H1 (cell line): ENCODE measurements around the gene C19orf85. TPM values are rescaled to one million over a fixed set of nuclear protein-coding genes. Genes with fewer than 3 reads are reported as not detected.

Experiments
- CTCF ChIA-PET: fragments of 300-600 bp; sonication (Branson Sonifier 250); formaldehyde crosslinking; loops from one replicate; lab custom pipeline; 2021; ENCODE audit not compliant: partially characterized antibody; lab: Charles Lee
- POLR2A ChIA-PET: fragments of 300-600 bp; sonication (Branson Sonifier 250); formaldehyde crosslinking; loops from one replicate; lab custom pipeline; 2021; ENCODE audit warnings: inconsistent platforms; ENCODE audit not compliant: partially characterized antibody; lab: Charles Lee
- DNase-seq, 2 experiments: peaks; one replicate each; pipeline versions ENCODE4 v3.0.0 to v3.0.0-alpha.2; 2010 to 2022; ENCODE audit warnings: low spot score in 2 of 2, low read depth in 1 of 2, mixed read lengths in 1 of 2
- FAIRE-seq: peaks from 2 replicates; lab custom pipeline; 2011; peaks lifted over from hg19 to GRCh38; lab: Jason Lieb, UNC
- H2AFZ ChIP-seq: 2 replicates; pipeline ENCODE4 v1.8.1; 2012; ENCODE audit warnings: low read length, inconsistent platforms
- H2AK5ac ChIP-seq: 2 replicates; pipeline ENCODE4 v1.6.1; 2013; ENCODE audit warnings: low read depth, low read length
- H2BK120ac ChIP-seq: replicated peaks from 2 replicates; pipeline ENCODE3; 2013; ENCODE audit warnings: low read depth, low read length, inconsistent platforms
- H2BK12ac ChIP-seq: 2 replicates; pipeline ENCODE4 v1.6.1; 2013; ENCODE audit warnings: low read depth, low read length
- H2BK15ac ChIP-seq: 2 replicates; pipeline ENCODE4 v1.6.1; 2013; ENCODE audit warnings: low read length
- H2BK20ac ChIP-seq: 2 replicates; pipeline ENCODE4 v1.6.1; 2013; ENCODE audit warnings: low read length
- H2BK5ac ChIP-seq: 2 replicates; pipeline ENCODE4 v1.6.1; 2013; ENCODE audit warnings: low read depth, low read length
- H3K14ac ChIP-seq: 2 replicates; pipeline ENCODE4 v1.6.1; 2013; ENCODE audit warnings: inconsistent platforms; ENCODE audit not compliant: insufficient read length
- H3K18ac ChIP-seq: 2 replicates; pipeline ENCODE4 v1.6.1; 2013; ENCODE audit warnings: low read length; ENCODE audit errors: extremely low read depth
- H3K23ac ChIP-seq: 2 replicates; pipeline ENCODE4 v1.6.1; 2013; ENCODE audit warnings: inconsistent platforms; ENCODE audit not compliant: insufficient read length
- H3K23me2 ChIP-seq: 2 replicates; pipeline ENCODE4 v1.6.1; 2013; ENCODE audit warnings: low read depth, low read length
- H3K27ac ChIP-seq: 2 replicates; pipeline ENCODE4 v1.6.1; 2011; ENCODE audit warnings: low read depth, low read length, inconsistent platforms
- H3K27me3 ChIP-seq, 4 experiments: replicated peaks in 1 of 4; 1 replicate in 1 of 4; 2 replicates in 3 of 4; pipeline versions ENCODE4 v1.6.1 to v1.8.1; 2011 to 2013; ENCODE audit warnings: low read length in 3 of 4, mild to moderate bottlenecking in 3 of 4, inconsistent platforms in 2 of 4, mixed read lengths in 2 of 4, moderate library complexity in 1 of 4; ENCODE audit not compliant: control insufficient read depth in 3 of 4, insufficient read depth in 3 of 4; ENCODE audit errors: extremely low read depth in 1 of 4
- H3K36me3 ChIP-seq, 4 experiments: 2 replicates each; pipeline versions ENCODE4 v1.6.1 to v1.8.1; 2011 to 2013; ENCODE audit warnings: mild to moderate bottlenecking in 4 of 4, low read length in 3 of 4, moderate library complexity in 2 of 4, control low read depth in 1 of 4, inconsistent platforms in 1 of 4; ENCODE audit not compliant: insufficient read depth in 4 of 4, control insufficient read depth in 2 of 4
- H3K4ac ChIP-seq: replicated peaks from 2 replicates; pipeline ENCODE3; 2013; ENCODE audit warnings: low read length, low read depth, mixed read lengths, inconsistent platforms; ENCODE audit not compliant: insufficient read length
- H3K4me1 ChIP-seq, 4 experiments: replicated peaks in 1 of 4; 1 replicate in 1 of 4; 2 replicates in 3 of 4; pipeline versions ENCODE4 v1.6.1 to v1.8.1; 2011 to 2013; ENCODE audit warnings: low read length in 3 of 4, inconsistent platforms in 2 of 4, mixed read lengths in 1 of 4; ENCODE audit not compliant: insufficient read depth in 4 of 4, control insufficient read depth in 3 of 4
- H3K4me2 ChIP-seq, 2 experiments: 2 replicates each; pipeline versions ENCODE4 v1.6.1 to v1.8.1; 2011 to 2013; ENCODE audit warnings: low read depth in 2 of 2, low read length in 2 of 2, control low read depth in 1 of 2, inconsistent platforms in 1 of 2, mild to moderate bottlenecking in 1 of 2; ENCODE audit not compliant: insufficient read depth in 1 of 2
- H3K4me3 ChIP-seq, 4 experiments: fragments of 200-600, 300-600 bp in 1 of 4; sonication (generic), shearing (Covaris generic), sonication (Bioruptor Twin) in 1 of 4; 2 replicates each; pipeline versions ENCODE4 v1.5.1 to v1.8.1; 2011 to 2016; ENCODE audit warnings: low read length in 4 of 4, low read depth in 3 of 4, control low read depth in 2 of 4, inconsistent platforms in 2 of 4, mild to moderate bottlenecking in 2 of 4, mixed read lengths in 1 of 4, moderate library complexity in 1 of 4; ENCODE audit not compliant: insufficient read depth in 2 of 4; ENCODE audit errors: extremely low read depth in 1 of 4
- H3K56ac ChIP-seq: replicated peaks from 2 replicates; pipeline ENCODE3; 2013; ENCODE audit warnings: low read depth, mild to moderate bottlenecking, mixed read lengths, low read length, inconsistent platforms; ENCODE audit not compliant: insufficient read length
- H3K79me1 ChIP-seq: 2 replicates; pipeline ENCODE4 v1.6.1; 2013; ENCODE audit warnings: low read depth, low read length, control low read depth
- H3K79me2 ChIP-seq, 2 experiments: 2 replicates each; pipeline versions ENCODE4 v1.6.1 to v1.8.1; 2012 to 2013; ENCODE audit warnings: low read length in 2 of 2, mild to moderate bottlenecking in 2 of 2, inconsistent platforms in 1 of 2; ENCODE audit not compliant: insufficient read depth in 2 of 2, control insufficient read depth in 1 of 2
- H3K9ac ChIP-seq, 4 experiments: replicated peaks in 1 of 4; 1 replicate in 1 of 4; 2 replicates in 3 of 4; pipeline versions ENCODE4 v1.6.1 to v1.8.1; 2011 to 2013; ENCODE audit warnings: low read depth in 3 of 4, low read length in 3 of 4, control low read depth in 2 of 4, mild to moderate bottlenecking in 2 of 4, moderate library complexity in 2 of 4, inconsistent platforms in 1 of 4; ENCODE audit errors: extremely low read depth in 1 of 4
- H3K9me3 ChIP-seq, 2 experiments: 2 replicates each; pipeline versions ENCODE4 v1.6.1 to v1.8.1; 2012 to 2013; ENCODE audit warnings: mild to moderate bottlenecking in 2 of 2, moderate library complexity in 2 of 2, control low read depth in 1 of 2, inconsistent platforms in 1 of 2, low read depth in 1 of 2, low read length in 1 of 2, mixed read lengths in 1 of 2; ENCODE audit not compliant: insufficient read depth in 2 of 2
- H4K20me1 ChIP-seq, 2 experiments: replicated peaks in 1 of 2; 2 replicates each; pipeline versions ENCODE3 to v1.8.1; 2011 to 2013; ENCODE audit warnings: inconsistent platforms in 2 of 2, low read length in 2 of 2, mild to moderate bottlenecking in 1 of 2; ENCODE audit not compliant: insufficient read depth in 2 of 2, control insufficient read depth in 1 of 2
- H4K5ac ChIP-seq: 2 replicates; pipeline ENCODE4 v1.6.1; 2013; ENCODE audit warnings: low read length, low read depth, mixed read lengths, inconsistent platforms; ENCODE audit not compliant: insufficient read length
- H4K8ac ChIP-seq: 2 replicates; pipeline ENCODE4 v1.8.0; 2013; ENCODE audit warnings: mild to moderate bottlenecking, moderate library complexity, low read length, inconsistent platforms; ENCODE audit not compliant: insufficient read depth; ENCODE audit errors: extremely low read depth
- H4K91ac ChIP-seq: replicated peaks from 2 replicates; pipeline ENCODE3; 2013; ENCODE audit warnings: low read length, mixed read lengths, inconsistent platforms; ENCODE audit not compliant: insufficient read length
- CTBP2 ChIP-seq: IDR thresholded peaks from 2 replicates; pipeline ENCODE4 v1.7.0; 2011; ENCODE audit warnings: borderline replicate concordance, mild to moderate bottlenecking, moderate library complexity, mixed read lengths, low read length; ENCODE audit not compliant: insufficient read depth, insufficient read length
- EGR1 ChIP-seq: IDR thresholded peaks from 2 replicates; pipeline ENCODE4 v1.6.1; 2011; ENCODE audit warnings: low read depth, low read length, borderline replicate concordance
- HDAC2 ChIP-seq, 2 experiments: fragments of 300-600 bp in 1 of 2; sonication (generic) in 1 of 2; IDR thresholded peaks; 2 replicates each; pipeline ENCODE4 v1.6.1; 2011 to 2012; ENCODE audit warnings: low read depth in 2 of 2, low read length in 2 of 2, mild to moderate bottlenecking in 2 of 2, moderate library complexity in 2 of 2, borderline replicate concordance in 1 of 2, inconsistent platforms in 1 of 2
- JUN ChIP-seq: IDR thresholded peaks from 2 replicates; pipeline ENCODE4 v1.6.1; 2011; ENCODE audit warnings: low read depth, mild to moderate bottlenecking, improper control_type of control experiment, low read length
- KDM1A ChIP-seq: fragments of 200-600, 300-600 bp; sonication (generic); IDR thresholded peaks from 2 replicates; pipeline ENCODE4 v1.7.1; 2016; ENCODE audit warnings: mild to moderate bottlenecking, low read length, borderline replicate concordance
- KDM4A ChIP-seq: IDR thresholded peaks from one replicate; pipeline ENCODE4 v1.7.1; 2012; ENCODE audit warnings: low read depth, mild to moderate bottlenecking, moderate library complexity, low read length, inconsistent platforms; ENCODE audit not compliant: severe bottlenecking
- PHF8 ChIP-seq: fragments of 200-600 bp; sonication (generic); conservative IDR thresholded peaks from 2 replicates; pipeline ENCODE4 v1.7.1; 2012; ENCODE audit warnings: low read depth, mild to moderate bottlenecking, inconsistent platforms, low read length, moderate library complexity
- SP4 ChIP-seq: IDR thresholded peaks from 2 replicates; pipeline ENCODE4 v1.6.1; 2012; ENCODE audit warnings: low read length, inconsistent platforms
- SUZ12 ChIP-seq: fragments of 200-600 bp; sonication (generic); IDR thresholded peaks from 2 replicates; pipeline ENCODE4 v1.6.1; 2012; ENCODE audit warnings: mild to moderate bottlenecking, inconsistent platforms, low read length, moderate library complexity, mixed read lengths
- TAF7 ChIP-seq: optimal IDR thresholded peaks from 2 replicates; pipeline ENCODE3; 2011; ENCODE audit warnings: low read depth, mild to moderate bottlenecking, inconsistent platforms, low read length, moderate library complexity, borderline replicate concordance
- TBP ChIP-seq: IDR thresholded peaks from 2 replicates; pipeline ENCODE4 v1.6.1; 2011; ENCODE audit warnings: low read depth, low read length, improper control_type of control experiment
- TCF12 ChIP-seq: IDR thresholded peaks from 2 replicates; pipeline ENCODE4 v1.6.1; 2011; ENCODE audit warnings: low read depth, mild to moderate bottlenecking, low read length
- TEAD4 ChIP-seq: IDR thresholded peaks from 2 replicates; pipeline ENCODE4 v1.6.1; 2012; ENCODE audit warnings: low read depth, low read length, inconsistent platforms, mixed read lengths
- ZNF274 ChIP-seq: IDR thresholded peaks from 2 replicates; pipeline ENCODE4 v1.7.0; 2012; ENCODE audit warnings: low read length, borderline replicate concordance; ENCODE audit errors: extremely low read depth
- WGBS, 2 experiments: shearing (Covaris generic) in 1 of 2; methylation state at CpG; one replicate each; pipeline versions ENCODE4 v1.1.6 to v1.1.7; 2013 to 2015; ENCODE audit warnings: low lambda C conversion rate in 2 of 2, mixed read lengths in 2 of 2, inconsistent platforms in 1 of 2, low coverage in 1 of 2, missing lambda C conversion rate in 1 of 2; ENCODE audit not compliant: insufficient replicate concordance in 2 of 2, insufficient coverage in 1 of 2, insufficient read length in 1 of 2; ENCODE audit errors: extremely low coverage in 1 of 2, missing lambda C conversion rate in 1 of 2; 5-methylcytosine and 5-hydroxymethylcytosine counted together
- polyA plus RNA-seq, 7 experiments: library from polyadenylated mRNA; depleted of rRNA in 3 of 7; stranded (reverse) in 5 of 7; unstranded in 2 of 7; fragments of >200 nt in 5 of 7; fragments of 200-250 nt in 2 of 7; gene quantifications; 1 replicate in 5 of 7; 2 replicates in 1 of 7; 4 replicates in 1 of 7; pipeline versions ENCODE4 v1.2.1 to v1.2.3, GENCODE V29; 2011 to 2013; ENCODE audit warnings: missing spikeins in 2 of 7, mixed read lengths in 2 of 7
- total RNA-seq: library from RNA; stranded (reverse); fragmentation: NEBNext Ultra II Directional; extraction: Animal tissue kit (Norgen Biotek cat#: 25700); gene quantifications from 2 replicates; pipeline ENCODE4 v1.2.1, GENCODE V29; 2021

C19orf85 gene
- total and polyA plus RNA-seq, 2 of the 8 experiments (the other 6 are each of a cell fraction or from before 2014, with no cell fraction given): 2.2 to 3.2 TPM

GRCh38 chr19:55424518-55424917 lies 40.0 kb downstream of the C19orf85 start:
- Histone ChIP-seq H3K4me1 (peaks cover 0 to 1% (median 0%) of the 10 kb centered on the region in 4 experiments; a peak in 1 of 7 replicates), H4K91ac (no peak overlapping the region), H2BK120ac (no peak overlapping the region), H2AFZ (no peak overlapping the region), H2BK5ac (no peak overlapping the region), H3K14ac (no peak overlapping the region), H3K4me2 (no peak overlapping the region), H4K8ac (no peak overlapping the region), H3K27me3 (peaks cover 0 to 6% (median under 1%) of the 10 kb centered on the region in 4 experiments; a peak in 1 of 7 replicates), H3K9ac (no peak overlapping the region), H3K79me2 (no peaks in the 10 kb centered on the region), H3K36me3 (no peaks in the 10 kb centered on the region), H2BK12ac (no peak overlapping the region), H2BK15ac (no peak overlapping the region), H2BK20ac (no peak overlapping the region), H4K20me1 (no peaks in the 10 kb centered on the region), H3K23me2 (no peaks in the 10 kb centered on the region; the same call in 1 of the 2 replicates), H3K56ac (no peak overlapping the region), H4K5ac (no peak overlapping the region), H3K27ac (no peak overlapping the region), H3K4ac (no peak overlapping the region), H3K23ac (no peak overlapping the region), H2AK5ac (no peak overlapping the region), H3K9me3 (no peaks in the 10 kb centered on the region; a peak in 1 of 4 replicates), H3K4me3 (no peak overlapping the region), H3K79me1 (no peaks in the 10 kb centered on the region), H3K18ac (no peak overlapping the region)
- WGBS, 2 experiments: 93% methylated on average over 3 of the region's 3 CpGs; no CpG with 5 or more reads in 1 of the 2 experiments
- CTCF ChIA-PET: interaction anchor here (0.7 to 1.6 kb wide), 2 partner anchors 34 to 548 kb away, joined by 3 to 4 read pairs; no protein-coding TSS in a partner anchor
- POLR2A ChIA-PET: interaction anchor here (34.6 kb wide), 1 partner anchor 30 kb away, joined by 874 read pairs; the partner anchor contains the start of genes RPL28, TMEM238 and UBE2S
- DNase-seq (no peak), FAIRE-seq (no peak)
- TF ChIP-seq HDAC2 (IDR thresholded peaks at IDR 0.05; ENCODE audit: borderline replicate concordance in 1 of 2, low read depth in 2 of 2, low read length in 2 of 2) (no peak), JUN (no peak), PHF8 (no peak), KDM4A (no peak), ZNF274 (no peak), CTBP2 (no peak), EGR1 (no peak), TBP (no peak), SP4 (no peak), SUZ12 (no peak), TEAD4 (no peak), TCF12 (no peak), KDM1A (no peak), TAF7 (no peak)
